GM18505 (cell line): ENCODE results near the gene SPEM3.

Source experiments
- ATAC-seq: cut with Tn5 transposase; IDR thresholded peaks from one replicate; pipeline ENCODE4 v1.9.1; 2021; ENCODE audit not compliant: unreplicated experiment
- POLR2A ChIP-seq: IDR thresholded peaks from 4 replicates; pipeline ENCODE4 v1.6.1; 2011; ENCODE audit warnings: borderline replicate concordance; ENCODE audit not compliant: insufficient read depth, insufficient read length; ENCODE audit errors: extremely low read depth

Gene SPEM3

DNA sequence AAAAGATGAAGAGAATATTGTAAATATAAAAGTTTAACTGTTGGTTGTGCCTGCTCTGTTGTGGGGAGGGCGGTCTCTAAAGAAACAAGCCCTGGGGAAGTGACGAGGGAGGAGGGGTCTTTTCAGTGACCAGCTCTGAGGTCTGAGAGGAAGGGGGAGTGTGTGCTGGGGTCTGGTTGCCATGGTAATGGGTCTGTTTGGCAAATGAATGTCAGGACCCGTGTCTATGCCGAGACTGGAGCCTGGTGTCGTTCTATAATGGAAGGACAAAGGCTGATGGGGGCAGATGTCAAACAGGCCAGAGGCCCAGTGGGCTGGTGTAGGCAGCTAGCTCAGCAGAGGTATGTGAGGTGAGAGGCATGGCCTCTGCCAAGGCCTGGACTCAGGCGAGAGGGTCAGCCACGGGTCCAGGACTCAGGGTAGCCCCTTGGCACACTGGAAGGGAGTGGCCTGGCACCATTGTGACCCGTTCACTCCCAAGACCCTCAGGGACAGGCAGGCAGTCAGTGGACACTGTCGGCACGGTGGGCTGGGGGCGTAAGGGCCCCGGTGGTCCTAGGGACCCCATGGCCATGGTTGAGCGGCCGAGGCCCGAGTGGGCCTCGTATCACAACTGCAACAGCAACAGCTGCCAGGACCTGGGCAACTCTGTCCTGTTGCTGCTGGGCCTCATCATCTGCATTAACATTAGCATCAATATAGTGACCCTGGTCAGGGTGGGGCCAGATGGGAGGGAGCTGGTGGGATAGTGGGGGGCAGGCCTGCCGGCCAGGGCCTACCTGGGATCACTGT, 8.6 kb upstream of the SPEM3 start, which contains the start of gene SPEM1:
Gene SPEM1, plus strand, starts transcription at position 506 of the 792 bp plus-strand sequence. Its CDS starts 61 bp downstream, at position 567.
- TF ChIP-seq POLR2A, result no peak
- ATAC-seq, result no peak

GRCh38 chr17:7421186-7421585, 7.5 kb upstream of the SPEM3 start:
- no peak for TF ChIP-seq POLR2A
- ATAC-seq, result no peak

DNA sequence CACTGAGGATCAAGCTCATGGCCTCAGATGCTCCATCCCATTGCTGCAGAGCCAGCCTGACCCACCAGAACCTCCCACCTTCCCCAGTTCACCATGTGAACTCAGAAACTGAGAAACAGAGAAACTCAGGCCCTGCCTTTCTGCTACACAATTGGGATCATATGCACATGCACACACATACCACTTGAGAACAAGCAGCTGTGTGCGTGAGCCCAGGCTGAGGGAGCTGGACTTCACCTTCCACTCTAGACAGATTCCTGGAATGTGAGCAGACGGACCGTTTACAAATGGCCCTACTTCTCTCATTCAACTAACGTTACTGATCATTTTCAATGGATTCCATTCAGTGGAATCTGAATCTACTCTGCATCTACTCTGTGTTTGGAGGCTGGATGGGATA, 5.0 kb upstream of the SPEM3 start:
- no peak for TF ChIP-seq POLR2A
- no peak for ATAC-seq

DNA sequence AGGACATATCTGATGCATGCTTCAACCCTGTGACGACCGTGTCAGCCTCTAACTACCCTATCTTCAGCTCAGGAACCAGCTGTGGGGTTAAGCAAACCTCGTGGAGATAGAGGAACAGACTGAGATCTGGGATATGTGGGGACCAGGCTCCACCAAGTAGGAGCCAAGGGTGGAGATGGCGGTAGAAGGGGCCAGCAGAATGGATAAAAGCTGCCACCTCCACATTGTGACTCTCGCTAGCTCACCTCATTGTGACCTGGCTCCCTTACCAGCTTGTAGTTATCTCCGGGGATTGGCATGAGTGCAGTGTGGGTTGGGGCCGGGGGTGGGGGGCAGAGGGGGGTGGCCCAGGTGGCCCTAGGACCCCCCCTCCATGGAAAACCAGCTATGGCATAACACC, 3.3 kb upstream of the SPEM3 start, which contains the start of gene SPEM2:
Gene SPEM2, plus strand, starts transcription at position 301 of the 400 bp plus-strand sequence. Its CDS starts 73 bp downstream, at position 374.
- TF ChIP-seq POLR2A, result no peak

GRCh38 chr17:7425756-7426155, 2.9 kb upstream of the SPEM3 start:
- no peak for TF ChIP-seq POLR2A
- no peak for ATAC-seq

More for the DNA sequence above, 3.3 kb upstream of the SPEM3 start, which contains the start of gene SPEM2:
- ATAC-seq, result no peak

GRCh38 chr17:7426203-7426863, 2.3 kb upstream of the SPEM3 start:
- ATAC-seq, result no peak
- TF ChIP-seq POLR2A, result no peak

DNA sequence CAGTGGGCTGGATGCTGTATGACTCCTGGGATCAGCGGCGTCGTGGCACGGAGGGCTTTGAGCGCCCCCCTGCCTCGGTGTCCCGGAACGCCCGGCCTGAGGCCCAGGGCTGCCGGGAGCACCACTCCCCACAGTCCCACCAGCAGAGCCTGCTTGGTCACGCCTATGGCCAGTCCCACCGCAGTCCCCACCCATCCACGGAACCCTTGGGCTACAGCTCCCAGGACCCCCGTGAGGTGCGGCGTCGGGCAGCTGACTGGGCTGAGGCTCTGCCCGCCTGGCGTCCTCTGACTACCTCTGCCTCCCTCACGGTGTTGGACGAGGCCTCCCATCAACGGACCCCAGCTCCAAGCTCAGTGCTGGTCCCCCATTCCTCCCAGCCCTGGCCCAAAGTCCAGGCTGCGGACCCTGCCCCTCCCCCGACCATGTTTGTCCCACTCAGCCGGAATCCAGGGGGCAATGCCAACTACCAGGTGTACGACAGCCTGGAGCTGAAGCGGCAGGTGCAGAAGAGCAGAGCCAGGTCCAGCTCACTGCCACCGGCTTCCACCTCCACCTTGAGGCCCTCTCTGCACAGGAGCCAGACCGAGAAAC, 1.7 kb upstream of the SPEM3 start:
- ATAC-seq, result no peak
- no peak for TF ChIP-seq POLR2A

GRCh38 chr17:7427549-7427948, 1.1 kb upstream of the SPEM3 start:
- no peak for ATAC-seq
- TF ChIP-seq POLR2A, result no peak

DNA sequence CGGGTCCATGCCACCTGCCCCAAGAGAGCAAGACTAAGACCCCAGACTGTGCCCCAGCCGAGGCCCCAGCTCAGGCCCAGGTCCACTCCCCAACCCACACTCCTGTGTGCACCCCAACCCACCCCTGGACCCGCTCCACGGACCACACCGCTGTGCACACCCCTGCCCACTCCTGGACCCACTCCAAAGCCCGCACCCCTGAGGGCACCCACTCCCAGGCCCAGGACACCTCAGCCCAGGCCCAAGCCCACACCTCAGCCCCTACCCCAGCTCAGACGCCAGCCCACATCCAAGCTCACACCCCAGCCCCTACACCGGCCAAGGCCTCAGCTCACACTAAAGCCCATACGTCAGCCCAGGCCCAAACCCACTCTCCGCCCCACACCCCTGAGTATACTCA, 1.1 kb downstream of the SPEM3 start:
- TF ChIP-seq POLR2A, result no peak
- ATAC-seq, result no peak

DNA sequence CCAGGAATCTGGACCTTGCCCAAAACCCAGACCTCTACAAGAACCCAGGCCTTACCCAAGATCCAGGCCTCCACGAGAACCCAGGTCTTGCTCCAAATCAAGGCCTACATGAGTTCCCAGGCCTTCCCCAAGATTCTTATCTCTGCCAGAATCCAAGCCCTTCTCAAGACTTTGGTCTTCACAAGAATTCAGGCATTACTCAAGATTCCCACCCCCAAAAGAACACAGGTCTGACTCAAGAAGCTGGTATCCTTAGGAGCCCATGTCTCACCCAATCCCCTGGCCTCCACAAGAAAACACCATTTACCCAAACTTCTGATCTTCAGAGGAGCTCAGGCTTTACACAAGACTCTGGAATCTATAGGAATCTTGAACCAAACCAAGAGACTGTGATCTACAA, 2.6 kb downstream of the SPEM3 start:
- TF ChIP-seq POLR2A, result no peak
- no peak for ATAC-seq

DNA sequence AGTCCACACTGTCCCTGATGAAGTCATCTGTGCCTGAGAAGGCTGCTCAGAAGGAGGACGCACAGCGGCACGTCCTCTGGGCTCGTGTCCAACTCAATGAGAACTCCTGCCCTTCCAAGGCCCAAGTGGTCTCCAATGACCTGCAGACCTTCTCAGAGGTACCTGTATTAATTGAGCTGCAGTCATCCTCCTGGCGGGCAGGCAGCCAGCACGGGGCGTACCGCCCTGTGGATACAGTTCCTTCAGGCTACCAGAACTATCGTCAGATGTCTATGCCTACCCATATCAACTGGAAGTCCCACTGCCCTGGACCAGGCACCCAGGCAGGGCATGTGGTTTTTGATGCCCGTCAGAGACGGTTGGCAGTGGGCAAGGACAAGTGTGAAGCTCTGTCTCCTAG, 3.6 kb downstream of the SPEM3 start:
- no peak for ATAC-seq
- no peak for TF ChIP-seq POLR2A

DNA sequence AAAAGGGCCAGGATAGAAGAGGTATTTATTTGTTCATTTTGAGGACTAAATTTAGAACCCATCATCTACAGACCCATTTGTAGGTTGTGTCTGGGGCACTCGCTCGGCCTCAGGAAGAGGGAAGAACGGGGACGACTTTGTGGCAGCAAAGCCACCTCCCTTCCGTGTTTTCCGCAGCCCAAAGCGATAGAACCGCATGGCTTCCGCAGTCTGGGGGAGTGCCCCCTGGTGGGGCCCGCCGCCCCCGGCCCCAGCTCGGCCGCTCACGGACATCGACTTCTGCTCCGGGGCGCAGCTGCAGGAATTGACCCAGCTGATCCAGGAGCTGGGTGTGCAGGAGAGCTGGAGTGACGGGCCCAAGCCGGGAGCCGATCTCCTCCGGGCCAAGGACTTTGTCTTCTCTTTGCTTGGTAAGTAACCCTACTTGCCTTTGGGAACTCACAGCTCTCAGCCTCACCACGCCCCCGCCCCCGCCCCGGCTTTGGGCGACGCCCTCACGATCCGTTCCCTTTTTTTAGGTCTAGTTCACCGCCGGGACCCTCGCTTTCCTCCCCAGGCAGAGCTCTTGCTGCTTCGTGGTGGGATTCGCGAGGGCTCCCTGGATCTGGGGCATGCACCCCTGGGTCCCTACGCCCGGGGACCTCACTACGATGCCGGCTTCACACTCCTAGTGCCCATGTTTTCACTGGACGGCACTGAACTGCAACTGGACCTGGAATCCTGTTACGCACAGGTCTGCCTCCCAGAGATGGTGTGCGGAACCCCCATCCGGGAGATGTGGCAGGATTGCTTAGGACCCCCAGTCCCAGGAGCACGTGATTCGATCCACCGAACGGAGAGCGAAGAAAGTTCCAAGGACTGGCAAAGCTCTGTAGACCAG, 7.3 kb downstream of the SPEM3 start:
- peak; percentile 58 for TF ChIP-seq POLR2A
- peak; percentile 25 for ATAC-seq
